GM18907 (cell line): ENCODE results near the gene TCF7.

Experiments
- ATAC-seq: cut with Tn5 transposase; IDR thresholded peaks from one replicate; pipeline ENCODE4 v1.9.1; 2021; ENCODE audit warnings: mild to moderate bottlenecking, moderate library complexity; ENCODE audit not compliant: unreplicated experiment

TCF7 gene

GRCh38 chr5:134129411-134130238 lies 15.1 kb downstream of the TCF7 start:
- ATAC-seq, result no peak

GRCh38 chr5:134130239-134130945 lies 15.9 kb downstream of the TCF7 start:
- ATAC-seq, result no peak

GRCh38 chr5:134131165-134131564 lies 16.7 kb downstream of the TCF7 start:
- no peak for ATAC-seq

- ATAC-seq, result no peak
These were observed 17.3 kb downstream of the TCF7 start for GRCh38 chr5:134131578-134132350.

GRCh38 chr5:134132372-134133187 lies 18.1 kb downstream of the TCF7 start:
- peak; percentile 71 for ATAC-seq

GRCh38 chr5:134133188-134133994 lies 18.9 kb downstream of the TCF7 start:
- ATAC-seq, result no peak

GRCh38 chr5:134133995-134134541 lies 19.6 kb downstream of the TCF7 start:
- no peak for ATAC-seq

- no peak for ATAC-seq
These were observed 20.7 kb downstream of the TCF7 start for GRCh38 chr5:134135091-134135655.

GRCh38 chr5:134136221-134136631 lies 21.7 kb downstream of the TCF7 start:
- no peak for ATAC-seq

- no peak for ATAC-seq
These were observed 22.3 kb downstream of the TCF7 start for GRCh38 chr5:134136771-134137170.

GRCh38 chr5:134138416-134139376 lies 24.2 kb downstream of the TCF7 start:
- ATAC-seq, result peak; percentile 70

- ATAC-seq, result no peak
These were observed 24.9 kb downstream of the TCF7 start for GRCh38 chr5:134139377-134139851.

GRCh38 chr5:134139891-134140469 lies 25.5 kb downstream of the TCF7 start:
- ATAC-seq, result no peak

GRCh38 chr5:134140530-134141201 lies 26.2 kb downstream of the TCF7 start:
- ATAC-seq, result no peak

GRCh38 chr5:134141331-134142050 lies 27.0 kb downstream of the TCF7 start:
- no peak for ATAC-seq

- no peak for ATAC-seq
These were observed 27.6 kb downstream of the TCF7 start for GRCh38 chr5:134142052-134142451.
